Endothelial cell of umbilical vein (primary cell): ENCODE measurements around the gene STIM1. TPM values are rescaled to one million over a fixed set of nuclear protein-coding genes. Genes with fewer than 3 reads are reported as not detected.

Experiments
- BruUV-seq: library from RNA; stranded (reverse); fragments of 400-500 nt; replicated peaks from 2 replicates; lab custom pipeline; 2021; lab: Mats Ljungman, UMichigan
- CTCF ChIA-PET: fragments of 300-600, 350-600 bp; sonication (Branson Sonifier 250); formaldehyde crosslinking; loops from one replicate; lab custom pipeline; 2021; ENCODE audit warnings: antibody characterized with exemption, inconsistent platforms; lab: Charles Lee
- POLR2A ChIA-PET: fragments of 300-600, 350-600 bp; sonication (Branson Sonifier 250); formaldehyde crosslinking; loops from one replicate; lab custom pipeline; 2021; ENCODE audit warnings: antibody characterized with exemption, inconsistent platforms; lab: Charles Lee
- DNase-seq: peaks from one replicate; pipeline ENCODE4 v3.0.0-alpha.2; 2011; ENCODE audit warnings: low read depth, low spot score
- FAIRE-seq: peaks from 2 replicates; lab custom pipeline; 2011; peaks lifted over from hg19 to GRCh38; lab: Jason Lieb, UNC
- H2AFZ ChIP-seq: 2 replicates; pipeline ENCODE4 v1.6.0; 2012; ENCODE audit warnings: low read depth, low read length, control low read depth, inconsistent platforms
- H3K27ac ChIP-seq: 2 replicates; pipeline ENCODE4 v1.5.1; 2011; ENCODE audit warnings: low read depth, mild to moderate bottlenecking, control low read depth, low read length, moderate library complexity; ENCODE audit not compliant: insufficient read depth
- H3K27me3 ChIP-seq, 2 experiments: 2 replicates each; pipeline versions ENCODE4 v1.6.0 to v1.6.1; 2011; ENCODE audit warnings: low read length in 2 of 2, mixed read lengths in 1 of 2; ENCODE audit not compliant: control insufficient read depth in 2 of 2, insufficient read depth in 2 of 2
- H3K36me3 ChIP-seq, 2 experiments: 2 replicates in 1 of 2; 3 replicates in 1 of 2; pipeline ENCODE4 v1.5.1; 2011; ENCODE audit warnings: low read length in 2 of 2, mild to moderate bottlenecking in 1 of 2, moderate library complexity in 1 of 2; ENCODE audit not compliant: control insufficient read depth in 2 of 2, insufficient read depth in 2 of 2; ENCODE audit errors: extremely low read depth in 1 of 2
- H3K4me1 ChIP-seq: 3 replicates; pipeline ENCODE4 v1.5.1; 2011; ENCODE audit warnings: mild to moderate bottlenecking, low read length; ENCODE audit not compliant: control insufficient read depth, insufficient read depth; ENCODE audit errors: extremely low read depth
- H3K4me2 ChIP-seq: 2 replicates; pipeline ENCODE4 v1.6.1; 2011; ENCODE audit warnings: low read length, control low read depth, mixed read lengths; ENCODE audit not compliant: insufficient read depth
- H3K4me3 ChIP-seq, 3 experiments: fragments of 200-600 bp in 1 of 3; sonication (generic), shearing (Covaris generic) in 1 of 3; replicated peaks in 1 of 3; 2 replicates each; pipeline ENCODE4 v1.5.1; 2011 to 2016; ENCODE audit warnings: control low read depth in 3 of 3, low read length in 3 of 3, mild to moderate bottlenecking in 2 of 3, inconsistent platforms in 1 of 3, low read depth in 1 of 3, moderate library complexity in 1 of 3; ENCODE audit not compliant: insufficient read depth in 1 of 3
- H3K79me2 ChIP-seq: 2 replicates; pipeline ENCODE4 v1.6.0; 2012; ENCODE audit warnings: low read length, inconsistent platforms; ENCODE audit not compliant: control insufficient read depth, insufficient read depth
- H3K9ac ChIP-seq: replicated peaks from 2 replicates; pipeline ENCODE3; 2011; ENCODE audit warnings: low read length, control low read depth; ENCODE audit not compliant: insufficient read depth; ENCODE audit errors: extremely low read depth
- H3K9me1 ChIP-seq: replicated peaks from 3 replicates; pipeline ENCODE4 v1.6.0; 2011; ENCODE audit warnings: mild to moderate bottlenecking, low read length; ENCODE audit not compliant: control insufficient read depth, insufficient read depth; ENCODE audit errors: extremely low read depth
- H3K9me3 ChIP-seq: replicated peaks from 2 replicates; pipeline ENCODE4 v1.5.1; 2012; ENCODE audit warnings: low read length, inconsistent platforms; ENCODE audit not compliant: control insufficient read depth, insufficient read depth
- H4K20me1 ChIP-seq: replicated peaks from 2 replicates; pipeline ENCODE3; 2011; ENCODE audit warnings: mild to moderate bottlenecking, low read length; ENCODE audit not compliant: control insufficient read depth, insufficient read depth; ENCODE audit errors: extremely low read depth
- EZH2 ChIP-seq: IDR thresholded peaks from 2 replicates; pipeline ENCODE4 v1.6.1; 2012; ENCODE audit warnings: borderline replicate concordance, low read depth, mild to moderate bottlenecking, moderate library complexity, low read length, inconsistent platforms; ENCODE audit not compliant: severe bottlenecking
- FOS ChIP-seq: IDR thresholded peaks from 2 replicates; pipeline ENCODE4 v1.6.1; 2011; ENCODE audit warnings: mild to moderate bottlenecking, low read length, moderate library complexity, borderline replicate concordance; ENCODE audit not compliant: insufficient read depth
- GATA2 ChIP-seq: IDR thresholded peaks from 2 replicates; pipeline ENCODE4 v1.7.0; 2011; ENCODE audit warnings: low read depth, mild to moderate bottlenecking, moderate library complexity, mixed read lengths, low read length; ENCODE audit not compliant: insufficient read length, insufficient read depth
- JUN ChIP-seq: IDR thresholded peaks from 2 replicates; pipeline ENCODE4 v1.6.1; 2011; ENCODE audit warnings: borderline replicate concordance, low read depth; ENCODE audit not compliant: insufficient read length, insufficient read depth
- MYC ChIP-seq: IDR thresholded peaks from one replicate; pipeline ENCODE4 v1.6.1; 2011; ENCODE audit warnings: mild to moderate bottlenecking, low read depth, low read length
- POLR2A ChIP-seq: IDR thresholded peaks from 2 replicates; pipeline ENCODE4 v1.6.1; 2012; ENCODE audit warnings: low read depth, mild to moderate bottlenecking, control low read depth, low read length
- POLR2AphosphoS5 ChIP-seq: IDR thresholded peaks from 2 replicates; pipeline ENCODE4 v1.6.1; 2012; ENCODE audit warnings: low read depth, mild to moderate bottlenecking, control low read depth, low read length, moderate library complexity; ENCODE audit not compliant: insufficient read depth
- dilution Hi-C: fragments of 300-500 bp; cut with MboI; formaldehyde crosslinking; loops from one replicate; pipeline ENCODE4 v1.15.0; 2019; ENCODE audit warnings: low sequenced_read_pairs; ENCODE audit not compliant: extremely low pct_ligation_motif_present
- intact Hi-C: fragments of 100-400 bp; cut with micrococcal nuclease; formaldehyde crosslinking; loops from one replicate; pipeline ENCODE4 v1.10.0; 2022
- polyA plus RNA-seq, 4 experiments: library from polyadenylated mRNA; depleted of rRNA in 3 of 4; stranded (reverse) in 3 of 4; unstranded in 1 of 4; fragments of >200 nt; gene quantifications; 2 replicates each; pipeline versions ENCODE4 v1.2.1 to v1.2.3, GENCODE V29; 2011 to 2012; ENCODE audit warnings: missing spikeins in 1 of 4
- total RNA-seq: library from RNA; stranded (reverse); gene quantifications from 2 replicates; pipeline ENCODE4 v1.2.3, GENCODE V29; 2021
- TF ChIP-seq, protein P1 (sequence below): IDR thresholded peaks from 2 replicates; pipeline ENCODE4 v1.6.1; 2011; ENCODE audit not compliant: insufficient read depth, insufficient read length
- TF ChIP-seq, protein P2 (sequence below), 2 donors: IDR thresholded peaks; 1 replicate in 1 of 2; 2 replicates in 1 of 2; pipeline ENCODE4 v1.5.1; 2011; ENCODE audit warnings: low read length in 2 of 2, mild to moderate bottlenecking in 2 of 2, moderate library complexity in 2 of 2, control low read depth in 1 of 2, inconsistent platforms in 1 of 2, low read depth in 1 of 2; ENCODE audit not compliant: insufficient read depth in 1 of 2; ENCODE audit errors: extremely low read depth in 1 of 2

STIM1 gene
- total and polyA plus RNA-seq, 2 donors (not counting 3 experiments of a cell fraction or from before 2014, with no cell fraction given): 32.7 to 33.4 TPM

DNA sequence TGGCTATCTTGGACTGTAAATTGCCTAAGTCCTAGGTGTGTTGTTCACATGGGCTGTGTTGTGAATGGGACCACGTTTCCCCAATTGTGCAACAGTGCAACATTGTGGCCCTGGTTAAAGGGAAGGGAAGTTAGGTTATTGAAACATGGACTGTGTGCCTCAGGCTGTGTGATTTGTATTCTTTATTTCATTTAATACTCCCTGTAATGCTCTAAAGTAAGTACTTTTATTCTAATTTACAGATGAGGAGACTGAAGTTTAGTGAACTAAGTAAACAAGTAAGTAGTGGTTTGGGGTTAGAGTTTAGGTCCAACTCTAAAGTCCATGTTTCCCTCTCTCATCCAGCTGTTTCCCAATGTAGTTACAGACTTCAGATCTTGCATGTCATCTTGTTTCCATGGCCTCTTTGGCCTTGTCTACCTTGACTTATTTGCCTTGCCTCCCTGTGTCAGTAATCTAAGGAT is 77.7 kb downstream of the STIM1 start:
- H3K27ac ChIP-seq: no peak overlapping the region
- no peaks in the 10 kb centered on the region for H3K9me1 ChIP-seq
- no peak overlapping the region for H2AFZ ChIP-seq
- TF ChIP-seq JUN: no peak
- no peak for TF ChIP-seq POLR2AphosphoS5
- no peak for TF ChIP-seq EZH2
- TF ChIP-seq GATA2: no peak
- TF ChIP-seq, protein P1, sequence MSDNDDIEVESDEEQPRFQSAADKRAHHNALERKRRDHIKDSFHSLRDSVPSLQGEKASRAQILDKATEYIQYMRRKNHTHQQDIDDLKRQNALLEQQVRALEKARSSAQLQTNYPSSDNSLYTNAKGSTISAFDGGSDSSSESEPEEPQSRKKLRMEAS: no peak
- TF ChIP-seq MYC: no peak
- no peak for TF ChIP-seq FOS
- TF ChIP-seq POLR2A: no peak
- TF ChIP-seq, protein P2, sequence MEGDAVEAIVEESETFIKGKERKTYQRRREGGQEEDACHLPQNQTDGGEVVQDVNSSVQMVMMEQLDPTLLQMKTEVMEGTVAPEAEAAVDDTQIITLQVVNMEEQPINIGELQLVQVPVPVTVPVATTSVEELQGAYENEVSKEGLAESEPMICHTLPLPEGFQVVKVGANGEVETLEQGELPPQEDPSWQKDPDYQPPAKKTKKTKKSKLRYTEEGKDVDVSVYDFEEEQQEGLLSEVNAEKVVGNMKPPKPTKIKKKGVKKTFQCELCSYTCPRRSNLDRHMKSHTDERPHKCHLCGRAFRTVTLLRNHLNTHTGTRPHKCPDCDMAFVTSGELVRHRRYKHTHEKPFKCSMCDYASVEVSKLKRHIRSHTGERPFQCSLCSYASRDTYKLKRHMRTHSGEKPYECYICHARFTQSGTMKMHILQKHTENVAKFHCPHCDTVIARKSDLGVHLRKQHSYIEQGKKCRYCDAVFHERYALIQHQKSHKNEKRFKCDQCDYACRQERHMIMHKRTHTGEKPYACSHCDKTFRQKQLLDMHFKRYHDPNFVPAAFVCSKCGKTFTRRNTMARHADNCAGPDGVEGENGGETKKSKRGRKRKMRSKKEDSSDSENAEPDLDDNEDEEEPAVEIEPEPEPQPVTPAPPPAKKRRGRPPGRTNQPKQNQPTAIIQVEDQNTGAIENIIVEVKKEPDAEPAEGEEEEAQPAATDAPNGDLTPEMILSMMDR (IDR thresholded peaks at IDR 0.05; ENCODE audit: extremely low read depth in 1 of 2, insufficient read depth in 1 of 2, low read depth in 1 of 2, low read length in 2 of 2): no peak
- dilution Hi-C loops (no loop called here), intact Hi-C loops (no loop called here)
- H3K79me2 ChIP-seq: no peaks in the 10 kb centered on the region
- H3K4me1 ChIP-seq: no peaks in the 10 kb centered on the region
- no peak overlapping the region for H3K9ac ChIP-seq
- no peak overlapping the region for H3K4me3 ChIP-seq
- H3K9me3 ChIP-seq: no peaks in the 10 kb centered on the region
- POLR2A ChIA-PET: no interaction called here
- DNase-seq (no peak), FAIRE-seq (no peak)
- no TSS peak for BruUV-seq
- CTCF ChIA-PET: interaction anchor here (1.0 kb wide), 2 partner anchors 79 to 92 kb away, joined by 3 read pairs; no protein-coding TSS in a partner anchor
- H4K20me1 ChIP-seq: no peaks in the 10 kb centered on the region
- H3K36me3 ChIP-seq: no peaks in the 10 kb centered on the region
- H3K27me3 ChIP-seq: no peaks in the 10 kb centered on the region
- H3K4me2 ChIP-seq: no peak overlapping the region
